ENCODE data around the gene SP2.

Gene SP2

DNA sequence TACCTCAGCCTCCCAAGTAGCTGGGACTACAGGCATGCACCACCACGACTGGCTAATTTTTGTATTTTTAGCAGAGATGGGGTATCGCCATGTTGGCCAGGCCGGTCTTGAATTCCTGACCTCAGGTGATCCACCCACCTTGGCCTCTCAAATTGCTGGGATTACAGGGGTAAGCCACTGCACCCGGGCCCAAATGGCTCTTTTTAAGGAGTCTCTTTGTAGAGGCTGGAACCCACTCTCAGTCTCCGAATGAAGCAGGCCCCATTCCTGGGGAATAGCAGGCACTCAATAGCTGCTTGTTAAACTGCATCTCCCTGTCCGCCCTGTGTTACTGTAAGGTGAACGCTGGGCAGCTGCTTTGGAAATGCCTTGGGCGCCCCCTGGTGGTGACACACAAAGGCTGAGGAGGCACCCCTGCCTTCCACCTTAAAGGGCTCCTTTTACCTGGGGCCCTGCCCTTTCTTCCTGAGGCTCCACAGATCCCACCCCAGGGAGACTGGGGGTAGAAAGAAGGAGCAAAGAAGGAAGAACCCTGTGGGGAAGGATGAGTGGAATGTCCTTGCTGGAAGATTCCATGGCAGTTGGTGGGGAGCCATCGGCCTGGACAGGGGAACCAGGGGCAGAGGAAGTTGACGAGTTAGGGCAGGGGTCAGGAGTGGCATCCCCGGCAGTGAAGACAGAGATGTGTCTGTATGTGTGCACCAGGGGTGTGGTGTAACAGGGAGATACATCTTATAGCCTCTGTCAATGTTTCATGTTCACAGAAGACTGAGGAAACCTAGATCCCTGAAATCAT lies 6.1 kb upstream of the SP2 start:
- H3K79me1 ChIP-seq (ENCODE audit: low read depth, low read length), result no peaks in the 10 kb centered on the region
- H4K8ac ChIP-seq (ENCODE audit: low read depth, low read length), result no peak overlapping the region
- no peak overlapping the region for H2BK15ac ChIP-seq (ENCODE audit: low read length)
- H3K9ac ChIP-seq (ENCODE audit: low read depth, low read length, poor library complexity), result no peak overlapping the region
- no peak overlapping the region for H3K4me2 ChIP-seq (ENCODE audit: insufficient read depth, low read length, poor library complexity, severe bottlenecking)
- no peak overlapping the region for H4K91ac ChIP-seq (ENCODE audit: low read depth, low read length, poor library complexity)
- peaks cover 0 to 10% (median 0%) of the 10 kb centered on the region in 3 experiments for H3K27me3 ChIP-seq (ENCODE audit: control insufficient read depth in 3 of 3, insufficient read depth in 3 of 3, low read depth in 1 of 3, low read length in 3 of 3)
- H3K23ac ChIP-seq (ENCODE audit: low read depth, low read length, poor library complexity), result no peak overlapping the region
- H2AK5ac ChIP-seq (ENCODE audit: low read depth, low read length), result no peak overlapping the region
- H3K14ac ChIP-seq (ENCODE audit: low read length), result no peak overlapping the region
- no peak overlapping the region for H3K27ac ChIP-seq (replicated peaks; ENCODE audit: low read length)
- H2BK120ac ChIP-seq (ENCODE audit: low read depth, low read length), result no peak overlapping the region
- H2AFZ ChIP-seq (ENCODE audit: low read length), result no peak overlapping the region
- no peak overlapping the region for H2BK12ac ChIP-seq (ENCODE audit: low read length)
- peaks cover under 1 to 8% of the 10 kb centered on the region in 2 donors for H3K4me1 ChIP-seq (ENCODE audit: control insufficient read depth in 2 of 2, insufficient read depth in 1 of 2, low read depth in 1 of 2, low read length in 2 of 2)
- no peaks in the 10 kb centered on the region for H3K9me3 ChIP-seq (replicated peaks in 1 of 2; ENCODE audit: control insufficient read depth in 2 of 2, insufficient read depth in 1 of 2, low read depth in 1 of 2, low read length in 2 of 2)
- no peak overlapping the region for H3K18ac ChIP-seq (ENCODE audit: low read length)
- peak; percentile 79 for DNase-seq (ENCODE audit: low spot score)
- H2BK5ac ChIP-seq (ENCODE audit: low read length), result no peak overlapping the region
- H3K4ac ChIP-seq (ENCODE audit: low read length), result no peak overlapping the region
- H3K4me3 ChIP-seq (ENCODE audit: low read length in 2 of 2), result no peak overlapping the region
- H3K36me3 ChIP-seq (replicated peaks in 1 of 2; ENCODE audit: control insufficient read depth in 2 of 2, insufficient read depth in 2 of 2, low read length in 2 of 2), result no peaks in the 10 kb centered on the region
- no CpG with 5 or more reads among the region's 11 CpGs for WGBS, 2 donors (ENCODE audit: extremely low coverage in 2 of 2, insufficient read length in 2 of 2, insufficient replicate concordance in 1 of 2)

DNA sequence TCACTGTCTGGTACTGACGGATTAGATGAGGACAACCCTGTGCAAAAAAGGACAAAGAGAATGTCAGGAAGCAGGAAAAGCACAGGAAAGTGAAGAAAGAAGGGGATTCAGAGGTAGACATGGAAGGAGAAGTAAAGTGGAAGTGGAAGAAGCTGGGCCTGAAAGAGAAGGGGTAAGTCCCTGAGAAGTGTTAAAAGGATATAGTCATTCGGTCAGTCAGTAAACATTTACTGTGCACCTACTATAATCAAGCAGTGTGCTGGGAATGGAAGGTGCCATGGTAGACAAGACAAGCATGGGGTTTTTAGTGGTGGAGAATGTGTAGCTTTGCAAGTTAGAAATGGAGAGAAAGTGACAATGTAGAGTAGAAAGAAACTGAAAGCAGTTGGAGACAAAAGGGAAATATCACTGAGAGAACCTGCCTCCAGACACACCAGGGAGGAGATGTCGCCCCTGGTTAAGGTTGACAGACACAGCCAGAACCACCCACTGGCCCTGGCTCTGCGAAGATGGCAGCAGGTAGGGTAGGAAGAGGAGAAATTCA lies 4.4 kb upstream of the SP2 start:
- no peaks in the 10 kb centered on the region for H3K9me3 ChIP-seq (replicated peaks in 1 of 2; ENCODE audit: control insufficient read depth in 2 of 2, insufficient read depth in 1 of 2, low read depth in 1 of 2, low read length in 2 of 2)
- H3K79me1 ChIP-seq (ENCODE audit: low read depth, low read length), result peaks cover 2% of the 10 kb centered on the region
- H3K4me1 ChIP-seq (ENCODE audit: control insufficient read depth in 2 of 2, insufficient read depth in 1 of 2, low read depth in 1 of 2, low read length in 2 of 2), result peaks cover 1 to 3% of the 10 kb centered on the region in 2 donors
- H3K9ac ChIP-seq (ENCODE audit: low read depth, low read length, poor library complexity), result no peak overlapping the region
- no peak overlapping the region for H3K23ac ChIP-seq (ENCODE audit: low read depth, low read length, poor library complexity)
- no peak overlapping the region for H3K4me2 ChIP-seq (ENCODE audit: insufficient read depth, low read length, poor library complexity, severe bottlenecking)
- no peak overlapping the region for H2BK15ac ChIP-seq (ENCODE audit: low read length)
- H4K91ac ChIP-seq (ENCODE audit: low read depth, low read length, poor library complexity), result no peak overlapping the region
- H2AK5ac ChIP-seq (ENCODE audit: low read depth, low read length), result no peak overlapping the region
- H2AFZ ChIP-seq (ENCODE audit: low read length), result no peak overlapping the region
- no peak overlapping the region for H3K18ac ChIP-seq (ENCODE audit: low read length)
- H3K27ac ChIP-seq (replicated peaks; ENCODE audit: low read length), result no peak overlapping the region
- H2BK5ac ChIP-seq (ENCODE audit: low read length), result no peak overlapping the region
- H2BK120ac ChIP-seq (ENCODE audit: low read depth, low read length), result no peak overlapping the region
- H3K14ac ChIP-seq (ENCODE audit: low read length), result no peak overlapping the region
- no peak for DNase-seq (ENCODE audit: low spot score)
- H3K27me3 ChIP-seq (ENCODE audit: control insufficient read depth in 3 of 3, insufficient read depth in 3 of 3, low read depth in 1 of 3, low read length in 3 of 3), result no peaks in the 10 kb centered on the region
- no peak overlapping the region for H3K4ac ChIP-seq (ENCODE audit: low read length)
- H3K36me3 ChIP-seq (replicated peaks in 1 of 2; ENCODE audit: control insufficient read depth in 2 of 2, insufficient read depth in 2 of 2, low read length in 2 of 2), result no peaks in the 10 kb centered on the region
- WGBS, 2 donors (ENCODE audit: extremely low coverage in 2 of 2, insufficient read length in 2 of 2, insufficient replicate concordance in 1 of 2), result no CpG with 5 or more reads among the region's 4 CpGs
- H3K4me3 ChIP-seq (ENCODE audit: low read length in 2 of 2), result no peak overlapping the region
- H2BK12ac ChIP-seq (ENCODE audit: low read length), result no peak overlapping the region
- no peak overlapping the region for H4K8ac ChIP-seq (ENCODE audit: low read depth, low read length)

DNA sequence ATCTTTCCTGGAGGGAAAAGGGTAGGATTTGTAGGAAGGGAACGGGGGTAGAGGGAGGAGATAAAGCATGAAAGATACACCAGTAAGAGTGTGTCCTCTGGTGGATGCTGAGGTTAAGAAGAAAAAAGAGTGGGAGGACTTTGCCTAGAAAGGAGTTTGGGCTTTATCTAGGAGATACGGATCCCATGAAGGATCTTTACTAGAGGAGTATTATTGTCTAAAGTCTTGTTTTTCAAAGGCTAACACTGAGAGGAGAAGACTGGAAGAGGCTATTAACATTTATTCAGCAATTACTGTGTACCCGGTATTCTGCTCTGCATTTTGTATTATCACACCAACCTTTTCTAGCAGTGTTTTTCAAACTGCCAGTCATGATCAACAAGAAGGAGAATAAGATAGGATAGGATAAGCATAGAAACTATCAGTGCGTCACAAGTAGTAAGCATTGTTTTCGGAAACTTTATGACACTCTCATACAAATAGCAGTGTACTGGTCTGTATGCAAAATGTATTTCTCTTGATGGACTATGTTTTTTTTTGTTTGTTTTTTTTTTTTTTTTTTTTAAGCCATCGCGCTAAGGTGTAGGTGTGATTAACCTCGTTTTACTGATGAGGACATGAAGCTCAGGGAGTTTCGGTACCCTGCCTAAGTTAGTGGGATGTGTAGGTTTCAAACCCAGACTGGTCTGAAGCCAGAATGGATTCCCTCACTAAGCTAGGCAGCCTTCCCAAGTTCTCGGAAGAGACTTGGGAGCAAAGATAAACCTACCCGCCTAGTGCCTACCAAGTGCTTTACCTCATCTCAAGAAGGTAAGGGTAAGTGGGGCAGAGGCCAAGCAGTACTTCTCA lies 1.3 kb upstream of the SP2 start:
- Histone ChIP-seq H2BK15ac (ENCODE audit: low read length) (no peak overlapping the region), H2BK120ac (ENCODE audit: low read depth, low read length) (no peak overlapping the region), H3K36me3 (replicated peaks in 1 of 2; ENCODE audit: control insufficient read depth in 2 of 2, insufficient read depth in 2 of 2, low read length in 2 of 2) (peaks cover 0 to 19% of the 10 kb centered on the region in 2 donors), H3K79me1 (ENCODE audit: low read depth, low read length) (peaks cover 3% of the 10 kb centered on the region), H3K27ac (replicated peaks; ENCODE audit: low read length) (no peak overlapping the region), H4K91ac (ENCODE audit: low read depth, low read length, poor library complexity) (no peak overlapping the region), H2AK5ac (ENCODE audit: low read depth, low read length) (no peak overlapping the region), H3K23ac (ENCODE audit: low read depth, low read length, poor library complexity) (no peak overlapping the region), H3K4me3 (ENCODE audit: low read length in 2 of 2) (peak overlapping the region; percentile 67 to 85), H3K4me1 (ENCODE audit: control insufficient read depth in 2 of 2, insufficient read depth in 1 of 2, low read depth in 1 of 2, low read length in 2 of 2) (peaks cover 6 to 7% of the 10 kb centered on the region in 2 donors), H4K8ac (ENCODE audit: low read depth, low read length) (no peak overlapping the region), H2BK12ac (ENCODE audit: low read length) (no peak overlapping the region), H3K4me2 (ENCODE audit: insufficient read depth, low read length, poor library complexity, severe bottlenecking) (peak overlapping the region; percentile 78), H3K9me3 (replicated peaks in 1 of 2; ENCODE audit: control insufficient read depth in 2 of 2, insufficient read depth in 1 of 2, low read depth in 1 of 2, low read length in 2 of 2) (no peaks in the 10 kb centered on the region), H3K27me3 (ENCODE audit: control insufficient read depth in 3 of 3, insufficient read depth in 3 of 3, low read depth in 1 of 3, low read length in 3 of 3) (no peaks in the 10 kb centered on the region), H3K18ac (ENCODE audit: low read length) (peak overlapping the region; percentile 5), H2BK5ac (ENCODE audit: low read length) (no peak overlapping the region), H2AFZ (ENCODE audit: low read length) (peak overlapping the region; percentile 78), H3K14ac (ENCODE audit: low read length) (no peak overlapping the region), H3K4ac (ENCODE audit: low read length) (no peak overlapping the region), H3K9ac (ENCODE audit: low read depth, low read length, poor library complexity) (peak overlapping the region; percentile 89)
- 100% methylated on average over 1 of the region's 11 CpGs; no CpG with 5 or more reads in 1 of the 2 donors for whole genome bisulfite sequencing, 2 donors (ENCODE audit: extremely low coverage in 2 of 2, insufficient read length in 2 of 2, insufficient replicate concordance in 1 of 2)
- no peak for DNase-seq (ENCODE audit: low spot score)
